Kidney (tissue), 14 donors: Measurements from ENCODE around the gene DNM3. TPM values are rescaled to one million over a fixed set of nuclear protein-coding genes. Genes with fewer than 3 reads are reported as not detected.

ENCODE experiments used
- DNase-seq, 5 donors: peaks; one replicate each; pipeline ENCODE4 v3.0.0-alpha.2; 2013 to 2020
- FAIRE-seq: peaks from 2 replicates; lab custom pipeline; 2012; peaks lifted over from hg19 to GRCh38; lab: Jason Lieb, UNC
- H3K27ac ChIP-seq, 2 donors: one replicate each; pipeline ENCODE4 v1.7.0; 2013; ENCODE audit warnings: low read depth in 2 of 2, low read length in 2 of 2, inconsistent platforms in 1 of 2
- H3K27me3 ChIP-seq: one replicate; pipeline ENCODE4 v1.7.1; 2013; ENCODE audit warnings: low read length, inconsistent platforms; ENCODE audit not compliant: control insufficient read depth, insufficient read depth
- H3K36me3 ChIP-seq, 3 donors: one replicate each; pipeline versions ENCODE4 v1.7.0 to v1.7.1; 2013; ENCODE audit warnings: low read length in 3 of 3, control low read depth in 1 of 3, inconsistent platforms in 1 of 3; ENCODE audit not compliant: insufficient read depth in 3 of 3, control insufficient read depth in 2 of 3
- H3K4me1 ChIP-seq, 3 donors: one replicate each; pipeline versions ENCODE4 v1.7.0 to v1.7.1; 2013; ENCODE audit warnings: low read length in 3 of 3, inconsistent platforms in 1 of 3, low read depth in 1 of 3; ENCODE audit not compliant: control insufficient read depth in 2 of 3, insufficient read depth in 2 of 3
- H3K4me3 ChIP-seq, 3 donors: one replicate each; pipeline versions ENCODE4 v1.7.0 to v1.8.1; 2013; ENCODE audit warnings: low read length in 3 of 3, control low read depth in 1 of 3, inconsistent platforms in 1 of 3
- H3K9ac ChIP-seq, 3 donors: one replicate each; pipeline versions ENCODE4 v1.7.0 to v1.7.1; 2013; ENCODE audit warnings: low read length in 3 of 3, control low read depth in 1 of 3, inconsistent platforms in 1 of 3
- H3K9me3 ChIP-seq, 3 donors: one replicate each; pipeline versions ENCODE4 v1.7.0 to v1.7.1; 2013; ENCODE audit warnings: low read length in 3 of 3, control low read depth in 1 of 3, inconsistent platforms in 1 of 3; ENCODE audit not compliant: control insufficient read depth in 2 of 3, insufficient read depth in 1 of 3
- CTCF ChIP-seq: IDR thresholded peaks from 3 replicates; pipeline ENCODE4 v1.5.1; 2012; ENCODE audit warnings: mild to moderate bottlenecking, moderate library complexity, borderline replicate concordance; ENCODE audit not compliant: insufficient read depth; ENCODE audit errors: extremely low read depth
- intact Hi-C: fragments of 100-400 bp; cut with DNase I; formaldehyde crosslinking; loops from one replicate; pipeline ENCODE4 v1.11.1; 2022
- polyA plus RNA-seq: library from polyadenylated mRNA; stranded (reverse); fragments of 350-450 nt; fragmentation: Illumina TruSeq; extraction: RNeasy Lipid Tissue Mini Kit (QIAGEN cat#74804); gene quantifications from one replicate; pipeline ENCODE4 v1.2.3, GENCODE V29; 2014; ENCODE audit warnings: low read depth, low replicate concordance; ENCODE audit not compliant: insufficient read depth
- total RNA-seq: library from RNA; stranded (reverse); fragmentation: NEBNext Ultra II Directional; extraction: Animal tissue kit (Norgen Biotek cat#: 25700); gene quantifications from one replicate; pipeline ENCODE4 v1.2.1, GENCODE V29; 2021
- donor health status: control.
- donor health status: control.
- donor health status: control.
- donor health status: control.
- donor health status: control.
- donor health status: DM: yes; HTN: yes; CAD: no.
- donor health status: Normal renal cell carcinoma (clear cell type).

The DNM3 gene
- total and polyA plus RNA-seq, 2 donors from 2014 or later, result 5.9 to 19.1 TPM

DNA sequence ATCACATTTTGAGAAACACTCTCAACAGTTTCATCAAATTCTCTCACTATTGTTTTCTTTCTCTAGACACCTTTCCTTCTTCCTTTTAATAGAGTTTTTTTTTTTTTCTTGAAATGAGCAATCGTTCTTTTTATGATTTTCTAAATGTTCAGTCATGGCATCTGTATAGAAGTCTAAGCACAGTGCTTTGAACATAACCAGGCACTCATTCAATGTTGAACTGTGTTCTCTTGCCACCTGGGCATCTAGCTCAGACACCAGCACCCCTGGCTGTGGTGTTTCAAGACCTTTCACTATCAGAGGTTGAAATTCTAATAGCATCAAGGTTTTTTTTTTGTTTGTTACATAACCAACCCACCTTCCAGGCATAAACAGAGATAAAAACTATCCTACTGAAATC is 96.6 kb downstream of the DNM3 start:
- intact Hi-C loops, result no loop called here
- no peaks in the 10 kb centered on the region for H3K9me3 ChIP-seq
- no peaks in the 10 kb centered on the region for H3K36me3 ChIP-seq
- H3K9ac ChIP-seq, result no peak overlapping the region
- no peak overlapping the region for H3K27ac ChIP-seq
- no peak for DNase-seq
- FAIRE-seq, result no peak
- peaks cover 0 to 2% (median 0%) of the 10 kb centered on the region in 3 donors for H3K4me1 ChIP-seq
- no peak overlapping the region for H3K4me3 ChIP-seq
- no peak for TF ChIP-seq CTCF
- no peaks in the 10 kb centered on the region for H3K27me3 ChIP-seq

DNA sequence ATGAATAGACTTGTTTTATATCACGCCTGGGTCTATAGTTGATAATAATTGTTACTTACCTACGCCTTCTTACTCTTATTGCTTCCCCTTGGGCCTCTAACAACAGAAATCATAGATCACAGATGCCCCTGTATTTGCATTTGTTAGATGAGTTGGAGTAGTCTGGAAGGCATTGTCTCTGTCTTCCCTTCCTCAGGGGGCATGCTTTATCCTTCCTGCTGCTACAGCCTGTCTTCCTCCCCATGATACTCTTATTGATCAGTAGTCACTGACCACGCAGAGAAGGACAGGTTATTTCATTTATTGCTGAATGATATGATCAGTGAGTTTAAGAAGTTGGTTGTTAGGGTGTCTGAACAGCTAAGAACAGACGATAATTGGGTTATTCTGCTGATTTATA is 98.4 kb downstream of the DNM3 start:
- Histone ChIP-seq H3K9me3 (no peaks in the 10 kb centered on the region), H3K36me3 (no peaks in the 10 kb centered on the region), H3K27ac (no peak overlapping the region), H3K4me1 (peaks cover 0 to 2% (median 0%) of the 10 kb centered on the region in 3 donors), H3K4me3 (no peak overlapping the region), H3K27me3 (no peaks in the 10 kb centered on the region), H3K9ac (no peak overlapping the region)
- FAIRE-seq, result no peak
- TF ChIP-seq CTCF, result no peak
- DNase-seq, result no peak
- intact Hi-C loops, result no loop called here

GRCh38 chr1:171940368-171940767 is 99.1 kb downstream of the DNM3 start:
- no peak overlapping the region for H3K27ac ChIP-seq
- H3K9ac ChIP-seq, result no peak overlapping the region
- no peaks in the 10 kb centered on the region for H3K36me3 ChIP-seq
- no peak overlapping the region for H3K4me3 ChIP-seq
- peaks cover 0 to 2% (median 0%) of the 10 kb centered on the region in 3 donors for H3K4me1 ChIP-seq
- H3K9me3 ChIP-seq, result no peaks in the 10 kb centered on the region
- H3K27me3 ChIP-seq, result no peaks in the 10 kb centered on the region
- FAIRE-seq (peak; percentile 42), DNase-seq (peak in 2 of 5 donors; percentile 16 to 21)
- intact Hi-C loops, result no loop called here
- no peak for TF ChIP-seq CTCF

- H3K9ac ChIP-seq, result no peak overlapping the region
- peak; percentile 35 for FAIRE-seq
Observed at GRCh38 chr1:171941920-171942319, 100.6 kb downstream of the DNM3 start.

More at GRCh38 chr1:171941920-171942319, 100.6 kb downstream of the DNM3 start:
- no peak overlapping the region for H3K27ac ChIP-seq
- no peaks in the 10 kb centered on the region for H3K9me3 ChIP-seq
- H3K36me3 ChIP-seq, result no peaks in the 10 kb centered on the region
- TF ChIP-seq CTCF, result no peak
- no peak for DNase-seq
- no peak overlapping the region for H3K4me3 ChIP-seq
- H3K27me3 ChIP-seq, result no peaks in the 10 kb centered on the region
- intact Hi-C loops, result no loop called here
- peaks cover 0 to 2% (median 0%) of the 10 kb centered on the region in 3 donors for H3K4me1 ChIP-seq
